G401 (cell line): Measurements from ENCODE around the gene CLASP1. TPM values are rescaled to one million over a fixed set of nuclear protein-coding genes. Genes with fewer than 3 reads are reported as not detected.
"Not testable (repeated sequence)": the region's sequence is repeated elsewhere in the genome, so short reads cannot be mapped to it uniquely, and the experiment has no call there.

Experiments used
- DNase-seq: peaks from one replicate; pipeline ENCODE4 v3.0.0-alpha.2; 2015; ENCODE audit warnings: low spot score
- in situ Hi-C: cut with HindIII; loops from 2 replicates; pipeline ENCODE4 v1.10.0; 2016; ENCODE audit warnings: low sequenced_read_pairs, mixed read lengths
- total RNA-seq: library from RNA; depleted of rRNA; stranded (reverse); fragments of >200 nt; shearing (Covaris generic); gene quantifications from 2 replicates; pipeline ENCODE4 v1.2.3, GENCODE V29; 2014

Gene CLASP1
- total RNA-seq, 1 experiment from 2014 or later, result 22.0 TPM

DNA sequence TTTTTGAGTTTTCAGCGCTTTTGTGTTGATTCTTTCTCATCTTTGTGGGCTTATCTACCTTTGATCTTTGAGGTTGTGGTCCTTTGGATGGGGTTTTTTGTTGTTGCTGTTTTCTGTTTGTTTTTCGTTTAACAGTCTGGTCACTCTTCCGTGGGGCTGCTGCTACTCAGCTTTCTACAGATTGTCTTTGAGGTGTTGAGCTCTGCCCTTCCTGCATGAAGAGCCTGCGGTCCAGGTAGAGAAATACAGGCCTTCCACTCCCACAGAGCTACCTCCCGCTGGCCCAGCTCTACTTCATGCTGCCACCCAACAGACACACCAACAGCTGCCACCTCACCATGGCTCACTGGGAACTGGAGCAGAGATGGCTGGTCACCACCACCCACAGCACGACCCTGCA lies 180.3 kb downstream of the CLASP1 start:
- in situ Hi-C loops, result no loop called here
- no peak for DNase-seq

DNA sequence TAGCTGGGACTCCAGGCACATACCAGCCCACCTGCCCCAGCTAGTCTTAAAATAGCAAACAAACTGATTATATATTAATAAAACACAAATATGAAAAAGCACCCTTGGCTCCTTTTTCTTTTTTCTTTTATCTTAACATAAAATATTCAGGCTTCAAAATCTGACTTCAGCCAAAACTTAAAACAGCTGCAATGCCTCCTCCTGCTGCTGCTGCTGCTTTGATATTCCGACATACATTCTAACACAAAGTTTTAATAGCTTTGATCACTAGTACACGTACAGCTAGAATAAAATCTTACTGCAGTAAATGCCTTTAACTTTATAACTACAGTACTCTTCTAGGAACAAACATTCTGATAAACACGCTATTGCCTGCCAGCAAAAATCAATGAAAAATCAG lies 190.0 kb downstream of the CLASP1 start:
- DNase-seq, result no peak
- in situ Hi-C loops, result no loop called here

DNA sequence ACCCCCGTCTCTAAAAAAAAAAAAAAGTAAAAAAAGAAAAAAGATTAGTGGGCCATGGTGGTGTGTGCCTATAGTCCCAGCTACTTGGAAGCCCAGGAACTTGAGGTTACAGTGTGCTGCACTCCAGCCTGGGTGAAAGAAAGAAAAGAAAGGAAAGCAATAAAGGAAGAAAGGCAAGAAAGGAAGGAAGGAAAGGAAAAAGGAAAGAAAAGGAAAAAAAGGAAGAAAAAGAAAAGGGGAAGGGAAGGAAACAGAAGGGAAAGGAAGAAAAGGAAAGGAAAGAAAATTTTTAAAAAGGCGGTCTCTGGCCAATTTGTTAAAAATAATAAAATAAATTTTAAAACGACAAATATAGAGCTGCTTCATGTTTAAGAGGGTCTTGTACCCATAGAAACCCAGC lies 192.9 kb downstream of the CLASP1 start:
- DNase-seq, result no peak
- in situ Hi-C loops, result no loop called here

DNA sequence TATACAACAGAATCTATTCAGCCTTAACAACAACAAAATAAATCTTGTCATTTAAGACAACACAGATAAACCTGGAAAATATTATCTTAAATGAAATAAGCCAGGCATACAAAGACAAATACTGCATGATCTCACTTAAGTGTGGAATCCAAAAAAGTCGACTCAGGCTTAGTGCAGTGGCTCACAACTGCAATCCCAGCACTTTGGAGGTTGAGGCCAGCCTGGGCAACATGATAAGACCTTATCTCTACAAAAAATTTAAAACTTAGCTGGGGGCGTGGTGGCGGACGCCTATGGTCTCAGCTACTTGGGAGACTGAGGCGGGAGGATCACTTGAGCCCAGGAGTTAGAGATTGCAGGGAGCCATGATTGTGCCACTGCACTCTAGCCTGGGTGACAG lies 193.8 kb downstream of the CLASP1 start:
- DNase-seq, result no peak
- in situ Hi-C loops, result no loop called here

DNA sequence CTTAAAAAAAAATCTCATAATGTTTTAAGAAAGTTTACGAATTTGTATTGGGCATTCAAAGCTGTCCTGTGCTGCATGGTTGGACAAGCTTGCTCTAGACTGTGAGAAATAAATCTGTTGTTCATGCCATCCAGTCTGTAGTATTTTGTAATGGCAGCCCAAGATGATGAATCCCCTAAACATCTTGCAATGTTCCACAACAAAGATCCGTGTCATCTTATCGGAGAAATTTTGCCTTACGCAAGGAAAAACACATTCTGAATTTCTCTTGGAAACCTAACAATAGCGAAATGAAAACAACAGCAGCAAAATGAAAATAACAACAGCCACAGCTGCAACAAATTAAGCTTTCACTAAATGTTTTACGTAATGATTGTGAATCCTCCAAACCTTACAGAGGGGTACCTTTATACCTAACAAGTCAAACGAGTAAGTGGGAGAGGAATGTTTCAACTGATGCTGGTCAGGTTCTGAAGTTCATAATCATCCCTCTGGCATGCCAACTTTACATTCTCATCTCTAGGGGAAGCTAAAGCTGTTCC lies 194.6 kb downstream of the CLASP1 start:
- in situ Hi-C loops, result no loop called here
- DNase-seq, result no peak

DNA sequence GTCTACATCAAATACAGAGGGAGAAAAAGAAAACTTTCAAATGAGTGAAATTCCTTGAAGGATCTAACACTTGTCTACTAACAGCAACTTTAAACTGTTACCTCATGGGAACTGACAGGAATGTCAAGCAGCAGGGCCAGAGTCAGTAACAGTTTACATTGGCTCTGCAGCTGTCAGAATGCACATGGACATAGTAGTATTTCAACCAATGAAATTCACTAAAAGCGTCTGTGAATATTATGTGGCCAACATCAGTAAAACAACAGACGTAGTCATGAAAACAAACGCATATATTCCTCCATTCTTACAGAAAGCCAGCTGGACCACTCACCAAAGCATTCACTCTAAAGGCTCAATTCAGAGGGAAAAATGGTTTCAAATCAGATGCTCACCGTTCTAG lies 197.9 kb downstream of the CLASP1 start:
- in situ Hi-C loops, result no loop called here

DNA sequence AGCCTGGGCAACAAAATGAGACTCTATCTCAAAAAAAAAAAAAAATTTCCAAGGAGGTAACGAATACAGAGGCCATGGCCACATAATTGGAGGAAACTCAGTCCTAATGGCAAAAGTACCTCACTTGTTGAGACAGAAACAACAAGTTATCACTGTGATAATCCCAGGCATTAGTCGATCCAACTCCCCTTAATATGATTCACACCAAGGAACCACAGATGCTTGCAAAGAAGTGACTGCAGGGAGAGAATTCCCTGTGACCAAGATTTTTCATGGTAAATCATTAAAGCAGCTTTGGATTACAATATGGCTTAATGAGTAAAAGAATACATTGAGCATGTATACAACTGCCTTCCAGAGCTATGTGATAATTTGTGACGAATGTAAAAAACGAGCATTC lies 199.0 kb downstream of the CLASP1 start:
- DNase-seq, result no peak
- in situ Hi-C loops, result no loop called here

More for the DNA sequence above, 197.9 kb downstream of the CLASP1 start:
- no peak for DNase-seq

DNA sequence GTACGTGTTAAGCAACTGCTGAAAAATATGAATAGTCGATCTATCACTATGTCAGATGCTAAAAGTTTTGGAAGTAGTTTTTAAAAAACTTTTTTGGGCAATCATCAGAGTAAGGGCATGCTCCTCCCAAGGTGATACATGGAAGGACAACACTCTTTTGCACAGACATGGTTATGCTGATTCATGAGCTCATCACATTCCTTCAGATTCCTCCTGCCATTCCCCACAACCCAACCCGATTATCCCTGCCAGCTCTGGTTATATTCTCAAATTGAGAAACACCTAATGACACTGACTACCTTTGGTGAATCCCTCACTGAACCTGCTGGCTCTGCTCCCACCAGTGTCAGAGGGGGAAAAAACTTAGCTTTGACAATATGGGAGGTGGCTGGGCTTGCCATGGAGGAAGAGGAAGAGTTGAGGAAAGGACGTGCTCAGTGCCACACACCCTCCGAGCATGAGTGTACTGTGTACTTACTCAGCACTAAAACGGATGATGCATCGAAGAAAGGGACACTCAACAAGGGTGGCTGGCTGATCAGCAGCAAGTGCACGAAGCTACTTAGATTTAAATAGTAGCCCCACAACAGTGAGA lies 202.5 kb downstream of the CLASP1 start:
- no peak for DNase-seq
- in situ Hi-C loops, result no loop called here

DNA sequence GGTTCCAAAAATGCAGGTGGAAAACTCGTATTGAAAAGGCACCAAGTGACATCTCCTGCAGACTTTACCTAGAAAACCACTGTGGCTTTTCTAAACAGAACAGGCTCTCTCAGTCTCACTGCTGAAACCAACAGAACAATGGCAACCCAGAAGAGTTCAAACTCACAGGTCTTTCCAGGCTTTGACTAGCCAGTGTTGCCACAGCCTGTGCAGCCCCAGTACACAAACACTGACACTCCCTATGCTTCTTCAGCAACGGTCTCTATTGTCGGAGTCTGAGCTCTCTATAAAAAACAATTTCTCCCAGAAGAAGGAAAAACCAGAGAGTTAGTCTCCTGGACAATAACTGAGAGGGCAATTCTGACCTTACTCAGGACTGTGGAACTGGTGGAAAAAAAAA lies 206.4 kb downstream of the CLASP1 start:
- in situ Hi-C loops, result no loop called here
- no peak for DNase-seq

DNA sequence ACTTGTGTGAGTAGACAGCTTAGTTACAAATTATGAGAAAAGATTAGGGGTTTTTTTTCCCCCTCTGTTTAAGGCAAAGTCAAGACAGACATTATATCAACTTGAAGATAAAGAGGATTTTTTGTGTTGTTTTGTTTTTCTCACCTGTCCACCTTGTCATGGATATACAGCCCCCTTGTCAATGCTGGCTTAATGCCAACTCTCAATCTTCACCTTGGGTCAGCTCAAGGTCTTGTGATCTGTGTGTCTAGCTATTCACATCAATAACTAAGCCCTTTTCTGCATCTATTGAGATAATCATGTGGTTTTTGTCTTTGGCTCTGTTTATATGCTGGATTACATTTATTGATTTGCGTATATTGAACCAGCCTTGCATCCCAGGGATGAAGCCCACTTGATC lies 211.0 kb downstream of the CLASP1 start:
- in situ Hi-C loops, DNase-seq: not testable (repeated sequence)

DNA sequence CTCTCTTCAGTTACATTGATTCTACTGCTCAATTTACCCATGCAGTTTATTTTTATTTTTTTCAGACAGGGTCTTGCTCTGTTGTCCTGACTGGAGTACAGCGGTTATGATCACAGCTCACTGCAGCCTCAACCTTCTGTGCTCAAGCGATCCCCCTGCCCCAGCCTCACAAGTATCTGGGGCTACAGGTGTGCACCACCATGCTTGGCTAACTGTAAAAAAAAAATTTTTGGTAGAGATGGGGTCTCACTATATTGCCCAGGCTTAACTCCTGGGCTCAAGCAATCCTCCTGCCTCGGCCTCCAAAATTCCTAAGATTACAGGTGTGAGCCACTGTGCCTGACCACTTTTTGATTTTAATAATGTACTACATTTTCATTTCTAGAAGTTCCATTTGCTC lies 212.3 kb downstream of the CLASP1 start:
- DNase-seq, result no peak
- in situ Hi-C loops, result no loop called here

DNA sequence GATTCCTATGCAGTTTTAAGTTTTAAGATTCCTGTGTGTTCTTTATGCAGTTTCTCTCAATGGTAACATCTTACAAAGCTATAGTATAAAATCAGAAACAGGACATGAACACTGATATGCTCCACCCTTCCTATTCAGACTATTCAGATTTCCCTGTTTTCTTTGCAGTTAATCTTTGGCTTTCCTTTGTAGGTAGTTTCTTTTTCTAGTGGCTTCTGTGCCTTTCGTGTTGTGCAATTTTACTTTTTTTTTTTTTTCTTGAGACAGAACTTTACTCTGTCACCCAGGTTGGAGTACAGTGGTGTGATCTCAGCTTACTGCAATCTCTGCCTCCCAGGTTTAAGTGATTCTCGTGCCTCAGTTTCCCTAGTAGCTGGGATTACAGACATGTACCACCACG lies 213.5 kb downstream of the CLASP1 start:
- in situ Hi-C loops, result no loop called here
- DNase-seq, result no peak

DNA sequence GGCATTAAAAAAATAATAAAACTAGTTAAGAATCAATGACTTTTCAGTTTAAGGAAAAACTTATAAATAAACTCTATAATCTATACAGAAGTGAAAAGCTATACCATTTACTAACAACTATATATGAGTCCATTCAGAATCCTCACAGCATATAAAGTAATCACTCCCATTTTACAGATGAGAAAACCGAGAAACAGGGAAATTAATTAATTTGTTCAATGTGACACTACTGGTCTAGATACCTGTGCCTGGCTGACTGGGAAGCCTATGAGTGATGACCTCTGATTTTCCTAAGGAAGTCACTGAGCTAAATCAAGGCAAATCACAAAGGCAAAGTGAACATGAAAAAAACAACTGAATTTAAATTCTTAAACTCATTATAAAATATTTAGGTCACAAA lies 218.0 kb downstream of the CLASP1 start:
- in situ Hi-C loops, result no loop called here
- DNase-seq, result no peak

DNA sequence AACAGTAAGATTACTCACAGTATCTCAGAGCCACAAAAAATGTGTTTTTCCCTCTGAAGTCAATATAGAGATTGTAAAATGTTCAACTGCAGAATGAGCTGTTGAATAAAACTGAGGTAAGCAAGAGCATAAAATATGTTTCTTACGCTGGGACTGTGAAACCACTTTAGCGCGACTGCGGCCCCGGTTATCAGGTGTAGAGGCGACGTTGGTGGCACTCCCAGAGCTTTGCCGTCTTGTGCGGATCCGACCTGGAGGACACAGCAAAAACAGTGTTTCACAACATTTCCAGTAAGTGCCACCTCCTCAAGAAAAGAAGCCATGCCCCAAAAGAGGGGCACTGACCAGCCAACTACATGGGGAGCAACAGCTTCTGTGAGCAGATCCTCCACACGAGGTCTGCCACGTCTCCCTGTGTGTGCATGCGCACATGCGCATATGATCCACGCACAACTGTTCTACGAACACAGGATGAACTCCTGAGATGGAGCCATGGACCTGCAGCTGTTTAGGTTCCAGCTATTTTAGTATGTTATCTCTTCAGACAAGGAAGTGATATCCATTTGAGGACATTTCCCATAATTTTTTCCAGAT lies 219.2 kb downstream of the CLASP1 start:
- in situ Hi-C loops, result no loop called here
- DNase-seq, result no peak

DNA sequence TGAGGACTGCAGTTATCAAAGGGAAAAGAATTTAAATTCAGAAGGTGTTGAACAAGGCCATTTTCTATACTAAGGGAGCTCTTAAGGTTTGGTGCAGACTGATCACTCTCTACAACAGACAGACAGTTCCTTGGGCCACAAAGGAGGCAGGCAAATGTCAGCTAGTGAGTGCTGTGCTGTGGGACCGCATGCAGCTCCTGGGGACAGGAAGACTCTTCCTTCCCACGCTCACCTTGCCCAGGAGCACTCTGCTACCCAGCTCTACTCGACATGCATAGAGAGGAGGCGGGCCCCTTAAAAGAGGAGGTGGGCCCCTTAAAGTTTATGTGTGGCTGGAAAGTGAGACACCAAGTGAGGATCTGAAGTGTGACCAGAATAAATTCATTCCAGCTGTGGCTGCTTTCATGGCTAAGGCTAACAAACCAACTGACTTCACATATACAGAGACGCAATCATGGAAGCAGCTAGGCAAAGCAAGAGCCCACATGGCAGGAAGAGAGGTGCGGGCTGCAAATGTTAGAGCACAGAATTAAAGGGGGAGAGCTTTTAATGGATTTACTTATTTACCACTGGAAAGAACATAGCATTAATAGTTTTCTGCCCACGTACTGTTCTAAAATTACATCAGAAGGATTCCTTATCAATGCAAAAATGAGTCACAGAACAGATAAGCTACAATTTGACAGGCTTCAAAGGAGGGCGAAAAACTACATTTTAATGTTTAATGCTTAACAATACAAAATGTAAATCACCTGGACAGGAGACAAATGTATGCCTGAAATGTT lies 220.0 kb downstream of the CLASP1 start:
- in situ Hi-C loops, result no loop called here
- no peak for DNase-seq

DNA sequence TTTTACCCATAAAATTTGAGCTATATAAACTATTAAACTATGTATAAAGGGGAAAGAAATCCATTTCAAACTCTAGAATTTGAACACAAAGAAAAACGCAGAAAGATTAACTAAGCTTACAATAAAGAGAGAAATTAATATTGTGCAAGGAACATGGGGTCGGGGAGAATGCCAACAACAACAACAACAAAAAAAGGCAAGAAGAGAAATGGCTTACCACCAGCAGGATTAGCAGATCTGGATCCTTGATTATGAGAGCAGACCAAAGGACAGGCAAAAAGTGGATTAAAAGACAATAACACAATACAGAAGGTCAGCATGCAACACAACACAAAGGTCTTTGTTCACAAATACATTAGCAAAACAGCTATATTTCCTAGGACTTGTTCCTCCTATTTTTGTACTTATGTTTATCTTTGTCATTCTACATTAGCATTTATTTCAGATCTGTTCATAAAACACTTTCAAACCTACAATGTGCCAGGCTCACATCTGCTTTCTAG lies 222.0 kb downstream of the CLASP1 start:
- in situ Hi-C loops, result no loop called here
- no peak for DNase-seq

DNA sequence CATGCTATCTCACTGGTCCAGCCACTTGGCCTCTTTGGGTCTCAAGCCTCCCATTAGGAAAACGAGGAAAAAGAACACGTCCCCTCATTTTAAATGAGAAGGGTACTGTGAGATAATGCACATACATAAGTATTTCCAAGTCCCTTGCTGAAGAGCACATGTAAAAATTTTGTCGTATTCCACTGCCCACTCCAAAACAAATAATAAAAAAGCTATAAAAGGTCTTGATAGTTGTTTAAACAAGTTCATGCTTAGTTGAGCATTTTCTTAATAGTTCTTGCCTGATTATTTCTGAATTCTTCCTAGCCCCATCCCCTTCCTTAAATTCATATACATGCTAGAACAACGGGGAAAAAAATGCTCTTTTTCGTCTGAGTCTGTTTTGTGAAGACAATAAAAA lies 228.8 kb downstream of the CLASP1 start:
- in situ Hi-C loops, result no loop called here
- DNase-seq, result no peak

DNA sequence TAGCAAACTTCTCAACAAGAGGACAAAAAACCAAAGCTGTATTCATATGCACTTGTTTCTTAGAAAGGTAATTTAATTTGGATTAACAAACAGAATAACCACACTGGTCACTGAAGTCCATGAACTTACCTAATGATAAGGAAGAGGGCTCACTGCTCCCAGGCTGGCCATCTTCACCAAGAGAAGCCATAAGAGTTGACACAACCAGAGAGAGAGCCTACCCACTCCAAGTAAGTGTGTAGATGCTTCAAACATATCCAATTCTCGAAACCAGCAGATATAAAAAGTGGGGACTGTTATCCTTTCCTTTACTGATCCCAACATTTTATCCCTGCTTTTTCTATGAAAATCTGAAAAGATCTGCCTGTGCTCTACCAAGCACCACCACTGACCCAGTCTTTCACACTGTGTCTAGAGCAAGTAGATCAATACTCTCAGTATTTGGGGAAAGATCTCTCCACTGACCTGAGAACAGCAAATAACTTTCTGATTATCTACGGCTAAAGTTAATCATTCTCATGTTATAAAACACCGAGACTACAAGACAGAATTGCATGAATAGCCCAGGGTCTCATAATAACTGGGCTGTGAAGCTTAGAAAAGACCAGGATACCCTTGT lies 230.1 kb downstream of the CLASP1 start:
- no peak for DNase-seq
- in situ Hi-C loops, result no loop called here

DNA sequence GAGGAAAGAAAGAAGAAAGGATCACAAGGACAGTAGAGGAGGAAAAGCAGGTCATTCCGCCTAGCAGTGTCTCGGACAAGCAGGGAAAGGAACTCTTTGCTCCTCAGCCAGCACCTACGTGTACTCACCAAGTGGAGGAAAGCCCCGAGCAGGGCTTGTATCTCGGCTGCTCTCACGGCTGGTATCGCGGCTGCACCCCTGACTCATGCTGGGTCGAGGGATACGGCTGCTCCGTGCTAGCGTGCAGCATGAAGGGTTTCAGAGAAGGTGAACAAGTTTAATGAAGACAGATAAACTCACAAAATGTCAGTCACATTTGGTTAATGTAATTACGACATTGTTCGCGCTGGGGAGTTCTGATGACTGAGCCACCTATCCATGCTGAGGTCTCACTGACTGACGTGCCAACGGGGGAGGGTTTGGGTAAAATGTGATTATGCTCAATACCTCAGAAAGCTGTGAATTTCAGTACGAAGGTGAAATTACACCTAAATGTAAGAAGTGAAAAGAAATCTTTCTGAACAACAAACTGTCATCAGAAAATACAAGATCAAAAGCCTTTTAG lies 230.7 kb downstream of the CLASP1 start:
- in situ Hi-C loops, result no loop called here
- no peak for DNase-seq

DNA sequence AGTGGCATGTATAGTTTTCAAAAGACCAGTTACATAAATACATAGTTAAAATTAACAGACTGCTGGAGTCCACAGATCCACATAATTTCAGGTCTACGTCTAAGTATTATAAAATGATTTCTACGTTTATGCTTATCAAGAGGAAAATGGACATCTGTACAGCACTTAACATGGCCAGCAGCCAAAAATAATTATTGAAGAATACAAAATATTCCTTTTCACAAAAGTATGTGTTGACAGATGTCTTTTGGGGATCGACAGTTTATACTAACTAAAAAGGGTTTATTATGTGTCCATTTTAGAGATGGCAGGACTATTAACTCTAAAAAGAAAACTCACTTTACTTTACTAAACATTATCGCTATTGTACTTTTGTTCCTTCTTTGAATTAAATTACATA lies 231.4 kb downstream of the CLASP1 start:
- in situ Hi-C loops, result no loop called here
- no peak for DNase-seq
